ENCODE results near the gene MTERF4. TPM values are rescaled to one million over a fixed set of nuclear protein-coding genes. Genes with fewer than 3 reads are reported as not detected.
"Not testable (repeated sequence)": the region's sequence is repeated elsewhere in the genome, so short reads cannot be mapped to it uniquely, and the experiment has no call there.

MTERF4 gene
- polyA plus RNA-seq, 1 donor: 53.3 TPM

DNA sequence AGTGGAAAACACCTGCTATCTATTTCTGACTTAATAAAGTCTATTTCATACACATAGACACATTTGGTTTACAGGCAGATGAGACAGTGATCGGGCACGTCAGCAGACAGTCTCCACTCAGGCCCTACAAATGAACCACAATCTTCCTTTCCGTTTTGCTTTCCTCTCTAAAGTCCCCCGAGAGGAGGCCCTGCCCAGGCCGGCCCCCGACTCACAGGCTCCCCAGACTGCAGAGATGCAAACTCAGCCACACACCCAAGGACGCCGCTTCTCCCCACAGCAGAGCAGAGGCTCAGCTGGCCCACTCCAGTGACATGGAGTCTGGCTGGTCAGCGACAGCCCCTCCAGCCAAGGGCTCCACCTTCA is 9.3 kb upstream of the MTERF4 start:
- DNase-seq: no peak
- Histone ChIP-seq H3K27me3 (ENCODE audit: control insufficient read depth, insufficient read depth, low read length) (no peaks in the 10 kb centered on the region), H3K36me3 (ENCODE audit: control insufficient read depth, insufficient read depth, low read length) (peaks cover 18% of the 10 kb centered on the region), H3K27ac (ENCODE audit: low read length) (no peak overlapping the region), H3K9me3 (ENCODE audit: control insufficient read depth, low read depth, low read length) (no peaks in the 10 kb centered on the region), H3K4me1 (ENCODE audit: control insufficient read depth, insufficient read depth, low read length) (no peaks in the 10 kb centered on the region), H3K4me3 (ENCODE audit: low read length) (no peak overlapping the region)
- WGBS (ENCODE audit: insufficient coverage, low lambda C conversion rate): no CpG with 5 or more reads among the region's 9 CpGs

DNA sequence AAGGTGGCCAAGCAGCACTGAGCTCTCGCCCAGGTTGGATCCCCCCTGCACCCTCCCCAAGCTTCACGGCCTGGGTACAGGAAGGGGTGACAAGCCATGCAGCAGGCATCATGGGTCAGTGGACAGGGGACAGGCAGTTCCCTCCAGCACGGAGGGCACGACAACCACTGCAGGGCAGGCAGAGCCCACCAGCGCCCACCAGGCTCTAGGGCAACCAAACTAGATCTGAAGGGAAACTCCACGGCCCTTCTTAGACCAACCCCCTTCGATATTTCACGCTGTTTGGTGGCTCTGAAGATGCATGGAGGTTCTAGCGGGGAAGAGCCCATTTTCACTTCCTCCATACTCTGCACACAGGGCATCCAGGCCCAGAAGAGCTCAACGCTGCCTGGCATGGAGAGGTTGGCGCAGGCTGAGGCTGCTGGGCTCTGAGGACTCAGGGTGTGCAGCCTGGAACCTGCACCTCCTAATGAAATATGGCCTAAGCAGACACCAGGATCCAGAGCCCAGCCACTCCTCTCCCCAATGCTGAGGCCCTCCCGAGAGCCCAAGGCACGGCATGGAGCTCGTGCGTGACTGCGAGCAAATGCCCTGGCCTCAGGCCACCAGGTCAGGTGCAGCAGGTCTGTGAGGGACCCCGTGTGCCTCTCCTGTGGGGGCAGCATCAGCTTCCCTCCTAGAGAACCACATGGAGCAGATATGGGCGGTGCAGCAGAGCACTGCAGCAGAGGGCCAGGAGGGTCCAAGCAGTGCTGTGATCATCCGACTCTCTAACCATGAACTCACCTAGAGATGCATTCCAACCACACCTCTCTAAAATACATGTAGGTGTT is 8.7 kb upstream of the MTERF4 start:
- no peaks in the 10 kb centered on the region for H3K4me1 ChIP-seq (ENCODE audit: control insufficient read depth, insufficient read depth, low read length)
- no peak overlapping the region for H3K27ac ChIP-seq (ENCODE audit: low read length)
- H3K36me3 ChIP-seq (ENCODE audit: control insufficient read depth, insufficient read depth, low read length): peaks cover 16% of the 10 kb centered on the region
- DNase-seq: no peak
- H3K4me3 ChIP-seq (ENCODE audit: low read length): no peak overlapping the region
- WGBS (ENCODE audit: insufficient coverage, low lambda C conversion rate): no CpG with 5 or more reads among the region's 19 CpGs
- H3K9me3 ChIP-seq (ENCODE audit: control insufficient read depth, low read depth, low read length): no peaks in the 10 kb centered on the region
- no peaks in the 10 kb centered on the region for H3K27me3 ChIP-seq (ENCODE audit: control insufficient read depth, insufficient read depth, low read length)

DNA sequence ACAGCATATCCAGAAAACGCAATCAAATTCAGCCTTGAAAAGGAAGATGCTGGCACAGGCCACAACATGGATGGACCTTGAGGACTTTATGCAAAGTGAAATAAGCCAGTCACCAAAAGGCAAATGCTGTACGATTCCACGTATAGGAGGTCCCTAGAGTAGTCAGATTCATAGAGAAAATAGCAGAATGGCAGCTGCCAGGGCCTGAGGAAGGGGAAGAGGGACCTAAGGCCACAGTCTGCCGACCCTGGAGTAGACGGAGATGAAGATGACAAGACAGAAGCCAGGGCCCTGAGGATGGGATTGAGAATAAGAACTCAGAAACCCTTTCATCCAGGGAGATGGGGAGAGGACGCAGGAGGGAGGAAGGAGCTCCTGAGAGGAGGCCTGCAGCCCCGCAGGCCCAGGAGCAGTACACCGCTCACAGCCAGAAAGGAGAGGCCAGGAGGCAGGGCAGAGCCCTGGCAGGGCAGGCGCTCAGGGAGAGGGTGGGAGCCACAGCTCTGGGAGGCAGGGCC is 8.1 kb upstream of the MTERF4 start:
- Histone ChIP-seq H3K27me3 (ENCODE audit: control insufficient read depth, insufficient read depth, low read length) (no peaks in the 10 kb centered on the region), H3K4me3 (ENCODE audit: low read length) (no peak overlapping the region), H3K4me1 (ENCODE audit: control insufficient read depth, insufficient read depth, low read length) (no peaks in the 10 kb centered on the region), H3K27ac (ENCODE audit: low read length) (no peak overlapping the region), H3K36me3 (ENCODE audit: control insufficient read depth, insufficient read depth, low read length) (peaks cover 14% of the 10 kb centered on the region), H3K9me3 (ENCODE audit: control insufficient read depth, low read depth, low read length) (no peaks in the 10 kb centered on the region)
- no peak for DNase-seq
- WGBS (ENCODE audit: insufficient coverage, low lambda C conversion rate): 67% methylated on average over 3 of the region's 9 CpGs

DNA sequence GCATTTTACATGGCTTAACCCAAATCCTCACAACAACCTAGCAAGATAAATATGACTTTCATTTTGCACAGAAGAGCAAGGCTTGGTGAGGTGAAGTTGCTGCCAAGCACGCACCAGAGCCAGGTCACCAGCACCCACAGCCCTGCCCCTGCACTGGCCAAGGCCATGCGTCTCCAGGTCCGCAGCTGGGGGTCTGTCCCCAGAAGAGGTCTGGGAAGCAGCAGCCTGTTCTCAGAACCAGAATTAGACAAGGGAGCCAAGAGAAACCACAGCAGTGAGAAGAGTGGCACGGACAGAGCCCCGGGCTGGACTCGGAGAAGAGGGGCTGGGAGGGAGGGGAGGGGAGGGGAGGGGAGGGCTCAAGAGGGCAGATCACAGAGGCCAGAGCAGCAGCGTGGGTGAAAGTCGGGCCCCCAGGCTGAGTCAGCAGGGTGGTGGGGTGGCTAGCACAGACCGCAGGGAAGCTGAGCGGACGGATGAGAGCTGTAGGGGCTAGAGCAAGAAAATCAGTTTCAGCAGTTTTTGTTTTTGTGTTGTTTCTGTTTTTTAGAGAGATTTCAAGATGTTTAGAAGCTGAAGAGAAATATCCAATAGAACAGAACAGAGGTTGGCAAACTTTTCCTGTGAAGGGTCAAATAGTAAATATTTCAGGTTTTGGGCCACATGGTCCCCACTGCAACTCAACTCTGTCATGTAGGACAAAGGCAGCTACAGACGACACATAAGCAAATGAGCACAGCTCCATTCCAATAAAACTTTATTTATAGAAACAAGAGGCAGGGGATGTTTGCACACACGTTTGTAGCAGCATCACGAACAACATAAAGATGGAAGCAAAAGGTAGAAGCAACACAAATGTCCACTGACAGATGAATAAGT is 7.4 kb upstream of the MTERF4 start:
- H3K27me3 ChIP-seq (ENCODE audit: control insufficient read depth, insufficient read depth, low read length): no peaks in the 10 kb centered on the region
- DNase-seq: no peak
- no peaks in the 10 kb centered on the region for H3K9me3 ChIP-seq (ENCODE audit: control insufficient read depth, low read depth, low read length)
- WGBS (ENCODE audit: insufficient coverage, low lambda C conversion rate): no CpG with 5 or more reads among the region's 14 CpGs
- H3K4me1 ChIP-seq (ENCODE audit: control insufficient read depth, insufficient read depth, low read length): no peaks in the 10 kb centered on the region
- H3K4me3 ChIP-seq (ENCODE audit: low read length): no peak overlapping the region
- no peak overlapping the region for H3K27ac ChIP-seq (ENCODE audit: low read length)
- peaks cover 7% of the 10 kb centered on the region for H3K36me3 ChIP-seq (ENCODE audit: control insufficient read depth, insufficient read depth, low read length)

DNA sequence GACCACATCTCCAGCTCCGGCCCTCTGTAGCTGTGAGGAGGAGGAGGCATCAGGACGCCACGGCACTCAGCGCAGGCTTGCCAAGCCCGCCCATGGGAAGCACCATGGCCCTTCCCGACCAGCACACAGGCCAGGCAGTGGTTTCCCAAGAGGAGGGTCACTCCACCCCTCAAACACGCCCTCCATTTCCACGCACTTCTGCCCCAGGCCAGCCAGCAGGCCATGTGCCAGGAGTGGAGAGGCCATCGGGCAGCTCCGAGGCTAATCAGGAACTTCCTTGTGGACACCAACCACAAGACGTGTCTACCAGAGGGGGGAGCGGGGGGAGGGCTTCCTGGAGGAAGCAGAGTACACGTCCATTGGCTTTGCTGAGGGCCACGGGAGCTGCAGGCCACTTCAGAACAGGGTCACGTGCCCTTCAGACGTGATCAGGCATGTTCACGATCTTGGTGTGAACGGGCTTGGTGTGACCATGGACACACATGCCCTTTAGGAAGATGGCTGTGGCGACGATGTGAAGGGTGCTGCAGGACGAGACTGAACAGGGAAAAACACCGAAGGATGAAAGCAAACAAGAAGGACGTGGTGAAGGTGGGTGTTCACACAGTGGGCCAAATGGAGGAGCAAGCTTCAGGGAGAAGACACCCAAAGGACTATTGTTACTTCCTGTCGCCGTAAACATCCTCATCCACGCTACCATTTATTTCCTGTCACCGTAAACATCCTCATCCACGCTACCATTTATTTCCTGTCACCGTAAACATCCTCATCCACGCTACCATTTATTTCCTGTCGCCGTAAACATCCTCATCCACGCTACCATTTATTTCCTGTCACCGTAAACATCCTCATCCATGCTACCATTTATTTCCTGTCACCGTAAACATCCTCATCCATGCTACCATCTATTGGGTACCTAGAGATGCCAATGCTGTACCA is 6.5 kb upstream of the MTERF4 start:
- Histone ChIP-seq H3K4me1 (ENCODE audit: control insufficient read depth, insufficient read depth, low read length) (no peaks in the 10 kb centered on the region), H3K9me3 (ENCODE audit: control insufficient read depth, low read depth, low read length) (no peaks in the 10 kb centered on the region), H3K36me3 (ENCODE audit: control insufficient read depth, insufficient read depth, low read length) (peaks cover 7% of the 10 kb centered on the region), H3K4me3 (ENCODE audit: low read length) (no peak overlapping the region), H3K27me3 (ENCODE audit: control insufficient read depth, insufficient read depth, low read length) (no peaks in the 10 kb centered on the region), H3K27ac (ENCODE audit: low read length) (no peak overlapping the region)
- no peak for DNase-seq
- 92% methylated on average over 7 of the region's 35 CpGs for WGBS (ENCODE audit: insufficient coverage, low lambda C conversion rate)

DNA sequence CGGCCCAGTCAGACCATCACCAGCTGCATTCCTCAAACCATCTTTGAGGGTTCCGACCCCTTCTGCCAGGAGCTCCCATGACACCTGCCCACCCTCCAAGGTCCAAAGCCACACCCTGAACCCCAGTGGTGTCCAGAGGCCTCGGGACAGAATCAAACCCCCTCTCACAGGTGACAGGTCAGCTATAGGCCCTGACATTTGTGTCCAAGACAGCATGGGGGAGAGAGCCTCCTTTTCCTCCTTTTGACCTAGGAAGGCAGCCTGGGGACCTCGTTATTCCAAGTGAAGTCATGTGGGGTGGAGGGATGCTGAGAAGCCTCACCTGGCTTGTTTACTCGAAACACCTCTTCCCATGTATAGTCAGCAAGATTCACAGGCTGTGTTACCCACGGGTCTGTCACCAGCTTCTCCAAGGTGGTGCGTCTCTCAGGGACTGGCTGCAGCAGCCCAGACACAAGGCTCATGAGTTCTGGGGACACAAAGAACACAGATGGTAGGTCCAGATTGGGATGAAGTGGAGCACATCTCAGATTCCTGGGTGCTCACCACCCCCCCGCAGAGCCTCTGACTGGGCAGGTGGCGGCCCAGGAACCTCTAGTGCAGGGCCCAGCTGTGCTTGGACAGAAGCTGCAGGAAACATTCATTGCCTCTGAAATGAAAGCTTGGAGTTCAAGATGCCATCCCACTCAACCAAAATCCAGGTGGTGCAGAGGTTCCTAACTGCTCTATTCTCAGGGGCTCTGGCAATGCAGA is 5.1 kb upstream of the MTERF4 start:
- no peak for DNase-seq
- Histone ChIP-seq H3K27me3 (ENCODE audit: control insufficient read depth, insufficient read depth, low read length) (no peaks in the 10 kb centered on the region), H3K4me3 (ENCODE audit: low read length) (no peak overlapping the region), H3K4me1 (ENCODE audit: control insufficient read depth, insufficient read depth, low read length) (no peaks in the 10 kb centered on the region), H3K27ac (ENCODE audit: low read length) (no peak overlapping the region), H3K36me3 (ENCODE audit: control insufficient read depth, insufficient read depth, low read length) (peaks cover 7% of the 10 kb centered on the region), H3K9me3 (ENCODE audit: control insufficient read depth, low read depth, low read length) (no peaks in the 10 kb centered on the region)
- WGBS (ENCODE audit: insufficient coverage, low lambda C conversion rate): no CpG with 5 or more reads among the region's 9 CpGs

DNA sequence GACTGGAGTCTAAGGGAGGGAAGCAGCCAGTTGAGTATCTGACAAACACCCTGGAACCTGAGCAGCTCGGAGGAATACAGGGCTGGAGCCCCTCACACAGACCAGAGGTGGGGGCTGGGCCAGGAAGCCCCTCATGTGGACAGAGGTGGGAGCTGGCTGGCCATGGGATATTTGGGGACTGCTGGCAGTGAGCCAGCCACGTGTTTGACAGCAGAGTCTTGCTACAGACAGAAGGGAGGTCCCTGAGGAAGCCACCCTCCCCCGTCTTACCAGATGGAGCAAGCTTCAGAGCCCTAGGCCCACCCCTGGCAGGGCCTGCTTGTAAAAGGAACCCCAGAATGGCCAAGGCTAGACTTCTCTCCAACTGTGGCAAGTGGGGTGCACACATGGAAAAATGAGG is 3.6 kb upstream of the MTERF4 start:
- no peak overlapping the region for H3K27ac ChIP-seq (ENCODE audit: low read length)
- WGBS (ENCODE audit: insufficient coverage, low lambda C conversion rate): no CpG with 5 or more reads among the region's 3 CpGs
- H3K27me3 ChIP-seq (ENCODE audit: control insufficient read depth, insufficient read depth, low read length): no peaks in the 10 kb centered on the region
- no peaks in the 10 kb centered on the region for H3K4me1 ChIP-seq (ENCODE audit: control insufficient read depth, insufficient read depth, low read length)
- no peaks in the 10 kb centered on the region for H3K9me3 ChIP-seq (ENCODE audit: control insufficient read depth, low read depth, low read length)
- DNase-seq: no peak
- H3K4me3 ChIP-seq (ENCODE audit: low read length): no peak overlapping the region
- H3K36me3 ChIP-seq (ENCODE audit: control insufficient read depth, insufficient read depth, low read length): peaks cover 3% of the 10 kb centered on the region

DNA sequence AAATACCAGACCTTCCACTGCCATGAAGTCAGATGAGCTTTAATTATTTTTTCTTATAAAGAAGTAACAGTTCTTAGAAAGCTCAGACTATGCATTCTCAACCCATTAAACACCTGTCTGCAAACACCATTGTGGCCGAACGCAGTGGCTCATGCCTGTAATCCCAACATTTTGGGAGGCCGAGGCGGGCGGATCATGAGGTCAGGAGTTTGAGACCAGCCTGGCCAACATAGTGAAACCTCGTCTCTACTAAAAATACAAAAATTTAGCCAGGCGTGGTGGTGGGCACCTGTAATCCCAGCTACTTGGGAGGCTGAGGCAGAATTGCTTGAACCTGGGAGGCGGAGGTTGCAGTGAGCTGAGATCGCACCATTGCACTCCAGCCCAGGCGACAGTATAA is 2.5 kb upstream of the MTERF4 start:
- H3K36me3 ChIP-seq (ENCODE audit: control insufficient read depth, insufficient read depth, low read length); DNase-seq; H3K4me3 ChIP-seq (ENCODE audit: low read length); H3K9me3 ChIP-seq (ENCODE audit: control insufficient read depth, low read depth, low read length); H3K4me1 ChIP-seq (ENCODE audit: control insufficient read depth, insufficient read depth, low read length); H3K27me3 ChIP-seq (ENCODE audit: control insufficient read depth, insufficient read depth, low read length); H3K27ac ChIP-seq (ENCODE audit: low read length): not testable (repeated sequence)
- no CpG with 5 or more reads among the region's 10 CpGs for WGBS (ENCODE audit: insufficient coverage, low lambda C conversion rate)

DNA sequence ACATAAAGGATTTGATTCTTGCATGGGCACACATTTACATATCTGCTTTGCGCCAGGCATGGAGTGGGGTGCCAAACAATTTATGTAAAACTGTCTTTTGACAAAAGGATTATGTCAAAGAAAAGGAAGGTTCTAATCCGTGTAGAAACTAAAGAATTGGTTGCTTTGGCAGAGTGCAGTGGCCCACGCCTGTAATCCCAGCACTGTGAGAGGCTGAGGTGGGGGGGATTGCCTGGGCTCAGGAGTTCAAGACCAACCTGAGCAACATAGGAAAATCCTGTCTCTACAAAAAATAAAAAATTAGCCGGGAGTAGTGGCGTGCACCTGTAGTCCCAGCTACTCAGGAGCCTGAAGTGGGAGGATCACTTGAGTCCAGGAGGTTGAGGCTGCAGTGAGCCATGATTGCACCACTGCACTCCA is 1.1 kb upstream of the MTERF4 start:
- Histone ChIP-seq H3K27ac (ENCODE audit: low read length) (peak overlapping the region; percentile 86), H3K4me1 (ENCODE audit: control insufficient read depth, insufficient read depth, low read length) (no peaks in the 10 kb centered on the region)
- WGBS (ENCODE audit: insufficient coverage, low lambda C conversion rate): 60% methylated on average over 1 of the region's 5 CpGs

More for the DNA sequence above, 1.1 kb upstream of the MTERF4 start:
- H3K4me3 ChIP-seq (ENCODE audit: low read length): peak overlapping the region; percentile 85
- H3K36me3 ChIP-seq (ENCODE audit: control insufficient read depth, insufficient read depth, low read length): peaks cover 18% of the 10 kb centered on the region
- no peak for DNase-seq
- no peaks in the 10 kb centered on the region for H3K9me3 ChIP-seq (ENCODE audit: control insufficient read depth, low read depth, low read length)
- H3K27me3 ChIP-seq (ENCODE audit: control insufficient read depth, insufficient read depth, low read length): no peaks in the 10 kb centered on the region

All from large intestine (tissue), 3 donors.